Measurements from ENCODE around the gene EIF1AY. TPM values are rescaled to one million over a fixed set of nuclear protein-coding genes. Genes with fewer than 3 reads are reported as not detected.
A peak's percentile ranks its signal among the peaks of the same experiment; 100 is the strongest.

EIF1AY gene
- total RNA-seq, 1 donor from 2014 or later, result 74.4 TPM

DNA sequence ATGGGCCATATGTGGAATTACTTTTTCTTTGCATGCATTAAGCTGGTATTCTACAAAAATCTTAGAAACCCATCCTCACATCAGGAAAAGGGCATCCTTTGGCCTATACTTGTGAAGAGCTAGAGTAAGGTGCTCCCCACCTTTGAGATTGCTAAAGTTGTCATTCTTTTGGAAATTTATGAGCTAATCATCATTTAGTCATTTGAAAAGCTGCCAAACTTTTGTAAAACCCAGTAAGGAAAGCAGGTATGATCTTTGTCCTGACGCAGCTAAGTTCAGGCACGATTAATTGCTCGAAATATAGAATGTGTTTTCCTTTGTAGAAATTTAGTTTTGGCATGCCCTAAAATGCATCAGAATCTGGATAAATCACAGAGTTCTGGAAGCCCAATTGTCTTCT is 2.6 kb downstream of the EIF1AY start:
- H3K27me3 Mint-ChIP-seq, result no peaks in the 10 kb centered on the region
- DNase-seq, result no peak
- H3K27ac Mint-ChIP-seq, result peak overlapping the region; percentile 55
- intact Hi-C loops (cut with micrococcal nuclease), result loop anchor here (5.0 kb wide), 2 partner anchors 514 to 664 kb away; no protein-coding TSS in a partner anchor
- peaks cover 19% of the 10 kb centered on the region for H3K4me1 Mint-ChIP-seq
- peak overlapping the region; percentile 67 for H3K4me3 Mint-ChIP-seq
- no peaks in the 10 kb centered on the region for H3K9me3 Mint-ChIP-seq
- peaks cover 18% of the 10 kb centered on the region for H3K36me3 Mint-ChIP-seq (ENCODE audit: low read depth)

DNA sequence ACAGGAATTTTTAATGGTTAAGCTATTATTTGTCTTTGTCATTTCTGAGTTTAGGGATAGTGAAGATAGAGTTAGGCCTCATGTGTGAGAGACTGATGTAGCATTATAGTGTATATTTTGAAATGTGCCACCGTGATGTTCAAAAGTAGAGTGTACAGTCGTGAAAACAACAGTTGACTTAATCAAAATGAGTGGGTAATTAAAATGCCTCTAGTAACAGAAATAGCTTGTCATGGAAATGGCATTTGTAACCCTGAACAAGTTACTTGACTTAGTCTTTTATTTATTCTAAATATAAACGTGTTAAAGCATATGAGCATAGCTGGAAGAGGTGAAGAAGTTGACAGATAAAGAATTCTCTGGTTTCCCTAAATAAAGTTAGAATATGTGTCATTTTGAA is 6.1 kb downstream of the EIF1AY start:
- no peak for DNase-seq
- no peaks in the 10 kb centered on the region for H3K27me3 Mint-ChIP-seq
- intact Hi-C loops (cut with micrococcal nuclease), result no loop called here
- H3K36me3 Mint-ChIP-seq (ENCODE audit: low read depth), result peaks cover 28% of the 10 kb centered on the region
- no peak overlapping the region for H3K4me3 Mint-ChIP-seq
- no peaks in the 10 kb centered on the region for H3K9me3 Mint-ChIP-seq
- peaks cover 13% of the 10 kb centered on the region for H3K4me1 Mint-ChIP-seq
- no peak overlapping the region for H3K27ac Mint-ChIP-seq

DNA sequence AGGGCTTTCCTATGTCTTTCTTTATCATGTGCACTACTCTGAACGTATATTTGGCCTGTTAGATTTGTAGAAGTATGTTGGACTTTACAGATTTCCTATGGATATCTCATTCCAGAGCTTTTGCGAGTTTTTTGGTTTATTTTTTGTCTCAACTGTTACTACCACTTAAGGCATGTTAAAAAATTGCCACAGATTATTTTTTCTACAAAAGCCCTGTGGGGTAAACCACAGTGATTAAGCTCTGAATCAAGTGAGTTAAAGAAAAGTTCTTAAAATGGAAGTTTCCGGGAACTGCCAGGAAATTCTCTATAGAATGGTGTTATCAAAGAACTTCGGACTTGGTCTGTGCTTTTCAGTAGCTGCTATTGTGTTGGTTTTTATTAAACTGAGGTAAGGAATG is 10.6 kb downstream of the EIF1AY start:
- H3K4me1 Mint-ChIP-seq, result peaks cover 5% of the 10 kb centered on the region
- H3K4me3 Mint-ChIP-seq, result no peak overlapping the region
- DNase-seq, result no peak
- no peaks in the 10 kb centered on the region for H3K27me3 Mint-ChIP-seq
- H3K36me3 Mint-ChIP-seq (ENCODE audit: low read depth), result peaks cover 36% of the 10 kb centered on the region
- H3K9me3 Mint-ChIP-seq, result no peaks in the 10 kb centered on the region
- no peak overlapping the region for H3K27ac Mint-ChIP-seq
- intact Hi-C loops (cut with micrococcal nuclease), result no loop called here

Other genes starting within 250 kb of the EIF1AY start
- not detected in 2 replicates for gene RPS4Y2, start 180.3 kb downstream of the EIF1AY start, total RNA-seq

All from activated CD4-positive, alpha-beta T cell treated with anti-CD3 and anti-CD28 coated beads, Interleukin-2, amount 10 ng/mL, durations not matched to agents 24 days and 14 days (primary cell).